Gastroesophageal sphincter (tissue), 4 donors: Measurements from ENCODE around the gene HS6ST2. TPM values are rescaled to one million over a fixed set of nuclear protein-coding genes. Genes with fewer than 3 reads are reported as not detected.

Experiments
- ATAC-seq: fragments of 150-250 bp; one replicate; pipeline ENCODE4 v1.9.1; 2016; ENCODE audit warnings: mild to moderate bottlenecking, moderate library complexity
- H3K27ac ChIP-seq, 4 donors: fragments of 200-600 bp; sonication (generic) in 3 of 4; 1 replicate in 3 of 4; 2 replicates in 1 of 4; pipeline ENCODE4 v1.5.1; 2016 to 2019
- H3K27me3 ChIP-seq: fragments of 200-600 bp; sonication (generic); one replicate; pipeline ENCODE4 v1.5.1; 2019
- H3K36me3 ChIP-seq, 2 donors: fragments of 200-600 bp; sonication (generic); one replicate each; pipeline ENCODE4 v1.5.1; 2019; ENCODE audit warnings: control low read depth in 1 of 2
- H3K4me1 ChIP-seq, 3 donors: fragments of 200-600 bp; sonication (generic); 1 replicate in 2 of 3; 2 replicates in 1 of 3; pipeline ENCODE4 v1.5.1; 2016 to 2019; ENCODE audit warnings: control low read depth in 2 of 3
- H3K4me3 ChIP-seq, 2 donors: fragments of 200-600 bp; sonication (generic); one replicate each; pipeline ENCODE4 v1.5.1; 2019; ENCODE audit warnings: mild to moderate bottlenecking in 1 of 2, moderate library complexity in 1 of 2
- H3K9me3 ChIP-seq, 3 donors: fragments of 200-600 bp; sonication (generic); one replicate each; pipeline ENCODE4 v1.5.1; 2017 to 2019; ENCODE audit warnings: control low read depth in 2 of 3
- CTCF ChIP-seq, 4 experiments: fragments of 200-600 bp in 2 of 4; fragments of 450-650 bp in 2 of 4; sonication (generic) in 1 of 4; IDR thresholded peaks; one replicate each; pipeline ENCODE4 v1.5.1; 2017 to 2019; ENCODE audit warnings: antibody characterized with exemption in 4 of 4, mild to moderate bottlenecking in 2 of 4, moderate library complexity in 2 of 4
- EP300 ChIP-seq: sonication (generic); formaldehyde crosslinking; IDR thresholded peaks from one replicate; pipeline ENCODE4 v1.6.1; 2017; ENCODE audit warnings: antibody characterized with exemption, mild to moderate bottlenecking
- POLR2A ChIP-seq, 2 donors: fragments of 450-650 bp; IDR thresholded peaks; one replicate each; pipeline ENCODE4 v1.6.1; 2017; ENCODE audit warnings: antibody characterized with exemption in 2 of 2, mild to moderate bottlenecking in 2 of 2, moderate library complexity in 1 of 2
- POLR2AphosphoS5 ChIP-seq: sonication (generic); formaldehyde crosslinking; IDR thresholded peaks from one replicate; pipeline ENCODE4 v1.6.1; 2017; ENCODE audit warnings: antibody characterized with exemption
- WGBS, 2 donors: methylation state at CpG; one replicate each; pipeline ENCODE4 v1.1.5; 2018; ENCODE audit warnings: low coverage in 1 of 2; 5-methylcytosine and 5-hydroxymethylcytosine counted together
- total RNA-seq, 4 donors: library from RNA; depleted of rRNA; stranded (reverse); fragments of >200 nt; gene quantifications; one replicate each; pipeline ENCODE4 v1.1.0, GENCODE V29; 2016

The HS6ST2 gene
- total RNA-seq, 4 donors from 2014 or later: 0.08 to 1.9 (median 0.22) TPM

- TF ChIP-seq POLR2A (IDR thresholded peaks at IDR 0.05): no peak
- TF ChIP-seq POLR2AphosphoS5: no peak
- TF ChIP-seq EP300: no peak
- no peak for TF ChIP-seq CTCF (IDR thresholded peaks at IDR 0.05)
- no peak for ATAC-seq
- no peaks in the 10 kb centered on the region for H3K36me3 ChIP-seq
- no peaks in the 10 kb centered on the region for H3K4me1 ChIP-seq
- WGBS, 2 donors: 66 to 67% methylated on average over 1 to 2 of the region's 2 CpGs
- H3K4me3 ChIP-seq: no peak overlapping the region
- no peaks in the 10 kb centered on the region for H3K9me3 ChIP-seq
- H3K27me3 ChIP-seq: no peaks in the 10 kb centered on the region
- H3K27ac ChIP-seq: no peak overlapping the region
Observed at GRCh38 chrX:132791714-132792113, 166.7 kb downstream of the HS6ST2 start.

GRCh38 chrX:132790329-132790728 lies 168.1 kb downstream of the HS6ST2 start:
- H3K36me3 ChIP-seq: no peaks in the 10 kb centered on the region
- H3K27me3 ChIP-seq: no peaks in the 10 kb centered on the region
- no peaks in the 10 kb centered on the region for H3K4me1 ChIP-seq
- TF ChIP-seq POLR2A (IDR thresholded peaks at IDR 0.05): no peak
- no peak for TF ChIP-seq CTCF (IDR thresholded peaks at IDR 0.05)
- no peak for TF ChIP-seq EP300
- TF ChIP-seq POLR2AphosphoS5: no peak
- 58 to 94% methylated on average over 2 of the region's 2 CpGs for WGBS, 2 donors
- no peak for ATAC-seq
- no peak overlapping the region for H3K4me3 ChIP-seq
- H3K9me3 ChIP-seq: no peaks in the 10 kb centered on the region
- H3K27ac ChIP-seq: no peak overlapping the region

- TF ChIP-seq EP300 (no peak), POLR2AphosphoS5 (no peak), CTCF (IDR thresholded peaks at IDR 0.05) (no peak), POLR2A (IDR thresholded peaks at IDR 0.05) (no peak)
- H3K4me1 ChIP-seq: no peaks in the 10 kb centered on the region
- no peaks in the 10 kb centered on the region for H3K27me3 ChIP-seq
- H3K36me3 ChIP-seq: no peaks in the 10 kb centered on the region
- ATAC-seq: no peak
- H3K9me3 ChIP-seq: no peaks in the 10 kb centered on the region
- H3K4me3 ChIP-seq: no peak overlapping the region
- H3K27ac ChIP-seq: no peak overlapping the region
- 83 to 86% methylated on average over 1 of the region's 1 CpG for WGBS, 2 donors
Observed at GRCh38 chrX:132786217-132786616, 172.2 kb downstream of the HS6ST2 start.

- Histone ChIP-seq H3K4me3 (no peak overlapping the region), H3K4me1 (no peaks in the 10 kb centered on the region), H3K9me3 (no peaks in the 10 kb centered on the region), H3K36me3 (no peaks in the 10 kb centered on the region), H3K27me3 (no peaks in the 10 kb centered on the region), H3K27ac (no peak overlapping the region)
- TF ChIP-seq POLR2AphosphoS5 (no peak), CTCF (IDR thresholded peaks at IDR 0.05) (no peak), EP300 (no peak), POLR2A (IDR thresholded peaks at IDR 0.05) (no peak)
- ATAC-seq: no peak
Observed at GRCh38 chrX:132778917-132779316, 179.5 kb downstream of the HS6ST2 start.

GRCh38 chrX:132776486-132777210 lies 181.8 kb downstream of the HS6ST2 start:
- no peaks in the 10 kb centered on the region for H3K36me3 ChIP-seq
- H3K9me3 ChIP-seq: no peaks in the 10 kb centered on the region
- 89 to 90% methylated on average over 2 to 4 of the region's 6 CpGs for WGBS, 2 donors
- ATAC-seq: no peak
- TF ChIP-seq EP300 (no peak), CTCF (IDR thresholded peaks at IDR 0.05) (no peak), POLR2AphosphoS5 (no peak), POLR2A (IDR thresholded peaks at IDR 0.05) (no peak)
- no peaks in the 10 kb centered on the region for H3K4me1 ChIP-seq
- no peak overlapping the region for H3K4me3 ChIP-seq
- H3K27me3 ChIP-seq: no peaks in the 10 kb centered on the region
- H3K27ac ChIP-seq: no peak overlapping the region
